Stimulated activated CD8-positive, alpha-beta memory T cell treated with anti-CD3 and anti-CD28 coated beads, Interleukin-4, amount 100 ng/mL, for 1 hour (primary cell): ENCODE results near the gene EGFL7.

Source experiments
- DNase-seq, 2 donors: peaks; one replicate each; pipeline ENCODE4 v3.0.0-alpha.2; 2020; ENCODE audit warnings: low read depth in 2 of 2, low spot score in 1 of 2

The EGFL7 gene

DNA sequence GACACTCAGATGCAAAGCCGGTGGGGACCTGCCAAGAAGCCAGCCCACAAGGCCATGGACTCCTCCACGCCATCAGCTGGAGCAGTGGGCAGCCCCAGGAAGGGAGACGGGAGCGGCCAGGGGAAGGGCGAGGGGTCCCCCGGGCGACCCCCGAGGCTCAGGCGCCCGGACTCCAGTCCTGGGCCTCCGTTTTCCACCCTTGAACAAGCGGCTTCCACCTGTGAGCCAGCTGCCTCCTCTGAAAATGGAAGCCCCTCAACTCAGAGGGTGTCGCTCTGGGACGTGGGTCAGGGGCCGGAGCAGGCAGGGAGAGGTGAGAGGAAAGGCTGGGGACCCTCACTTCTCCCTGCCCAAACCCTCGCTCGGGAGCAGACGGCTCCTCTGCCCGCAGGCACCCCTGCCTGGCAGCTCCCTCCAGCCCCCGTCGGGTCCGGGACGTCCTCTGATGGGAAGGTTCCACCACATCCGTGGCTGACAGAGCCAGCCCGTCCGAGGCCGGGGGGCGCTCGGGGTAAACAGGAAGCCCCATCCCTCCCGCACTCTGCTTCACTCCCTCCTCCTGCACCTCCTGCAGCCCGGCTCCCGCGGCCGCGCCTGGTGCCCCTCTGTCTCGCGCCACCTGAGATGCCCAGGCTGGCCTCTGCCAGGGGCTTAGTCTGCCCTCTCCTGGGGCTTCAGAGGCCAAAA lies 3.7 kb upstream of the EGFL7 start:
- no peak for DNase-seq

DNA sequence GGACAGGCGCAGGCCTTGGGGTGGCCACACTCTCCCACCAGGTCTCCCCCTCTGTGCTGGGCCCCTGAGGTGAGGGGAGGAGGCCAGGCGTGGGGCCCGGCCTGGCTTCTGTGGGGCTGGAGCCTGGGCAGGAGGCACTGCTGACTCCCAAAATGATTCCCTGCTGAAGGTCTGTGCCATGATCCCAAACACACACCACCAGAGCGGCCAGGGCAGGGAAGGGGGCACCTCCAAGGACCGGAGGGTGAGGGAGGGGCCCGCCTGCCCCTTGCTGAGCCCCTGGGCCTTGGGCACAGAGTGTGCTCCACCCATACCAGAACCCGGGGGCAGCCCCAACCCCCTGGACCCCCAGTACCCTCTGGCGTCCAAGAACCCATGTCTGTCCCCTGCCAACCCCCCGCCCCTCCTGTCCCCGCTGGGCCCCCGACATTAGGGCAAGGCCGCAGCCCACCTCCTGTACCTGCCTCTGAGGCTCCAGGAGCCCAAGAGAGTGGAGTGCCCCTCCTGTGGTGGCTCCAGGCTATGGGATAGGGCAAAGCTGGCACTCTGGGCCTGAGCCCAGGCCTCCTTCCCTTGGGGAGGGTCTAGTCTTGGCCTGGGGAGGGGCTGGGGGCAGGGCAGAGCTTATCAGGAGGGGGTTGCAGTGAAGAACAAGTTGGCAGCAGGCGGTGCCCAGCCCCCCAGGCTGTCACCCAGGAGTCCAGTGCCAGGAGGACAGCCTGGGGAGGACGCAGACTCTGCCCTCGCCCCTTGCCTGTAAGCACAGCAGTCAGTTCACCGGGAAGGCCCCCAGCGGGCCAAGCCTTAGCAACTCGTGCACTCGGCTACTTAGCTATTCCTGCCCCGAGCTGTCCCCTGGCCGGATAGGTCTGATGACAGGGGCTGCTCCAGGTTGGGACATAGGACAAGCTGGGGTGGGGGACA lies 2.6 kb upstream of the EGFL7 start:
- DNase-seq: no peak

DNA sequence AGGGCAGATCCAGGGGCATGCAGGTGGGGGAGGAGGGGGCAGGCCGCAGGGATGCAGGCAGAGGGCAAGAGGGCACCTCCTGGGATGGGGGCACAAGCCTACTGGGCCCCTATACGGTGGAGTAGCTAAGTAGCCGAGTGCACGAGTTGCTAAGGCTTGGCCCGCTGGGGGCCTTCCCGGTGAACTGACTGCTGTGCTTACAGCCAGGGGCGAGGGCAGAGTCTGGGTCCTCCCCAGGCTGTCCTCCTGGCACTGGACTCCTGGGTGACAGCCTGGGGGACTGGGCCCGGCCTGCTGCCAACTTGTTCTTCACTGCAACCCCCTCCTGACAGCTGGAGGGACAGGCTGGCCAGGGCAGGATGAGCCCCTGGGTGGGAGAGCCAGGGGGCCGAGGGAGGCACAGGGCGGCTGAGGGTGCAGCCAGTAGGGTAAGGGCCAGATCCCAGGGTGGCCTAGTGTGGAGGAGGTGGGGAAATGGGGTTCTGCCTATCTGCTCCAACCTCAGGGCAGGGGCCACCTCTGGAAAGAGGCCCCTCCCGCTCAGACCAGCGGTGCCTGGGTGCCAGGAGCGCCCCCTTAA lies 1.7 kb upstream of the EGFL7 start:
- no peak for DNase-seq

DNA sequence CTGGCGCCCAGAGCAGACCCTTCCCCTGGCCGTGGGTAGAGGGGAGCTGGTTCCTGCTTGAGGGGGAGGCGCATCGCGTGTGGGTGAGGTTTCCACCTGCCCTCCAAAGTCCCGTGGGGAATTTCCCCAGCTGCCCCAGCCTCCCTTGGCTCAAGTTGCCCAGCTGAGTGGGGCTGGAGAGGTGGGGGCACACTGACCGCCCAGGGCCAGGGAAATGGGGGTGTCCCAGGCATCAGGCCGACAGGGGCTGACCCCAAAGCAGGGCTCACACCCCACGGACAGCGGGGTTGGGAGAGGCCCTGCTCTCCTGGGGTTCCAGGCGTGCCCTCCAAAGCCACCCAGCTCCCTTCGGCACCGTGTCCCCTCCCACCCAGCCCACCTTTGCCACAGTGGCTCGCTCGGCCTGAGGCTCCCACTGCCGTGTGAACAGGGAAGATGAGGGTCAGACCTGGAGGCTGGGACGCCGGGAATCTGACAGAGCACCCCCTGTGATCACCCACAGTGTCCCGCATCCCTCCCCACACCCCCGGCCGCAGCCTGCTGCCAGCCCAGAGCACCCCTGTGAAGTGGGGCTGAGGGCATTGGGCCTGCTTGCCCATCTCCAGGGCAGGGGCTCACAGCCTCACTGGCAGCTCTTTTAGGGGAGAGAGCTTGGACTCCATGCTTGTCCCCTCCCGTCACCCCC lies 933 bp upstream of the EGFL7 start:
- no peak for DNase-seq

DNA sequence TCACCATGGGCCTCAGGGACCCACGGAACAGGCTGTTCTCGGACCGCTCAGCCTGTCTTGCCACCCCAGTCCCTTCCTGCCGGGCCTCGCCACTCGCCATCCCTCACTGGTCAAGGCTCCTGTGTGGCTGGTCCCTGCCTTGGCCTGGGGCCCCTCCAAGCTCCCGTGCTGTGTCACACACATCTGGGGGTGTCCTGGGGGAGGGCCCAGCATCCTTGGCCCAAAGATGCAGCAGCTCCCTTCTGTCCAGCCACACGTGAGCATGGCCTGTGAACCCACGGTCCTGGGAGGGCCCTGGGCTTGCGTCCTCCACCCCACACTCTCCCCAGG lies 425 bp upstream of the EGFL7 start:
- no peak for DNase-seq

DNA sequence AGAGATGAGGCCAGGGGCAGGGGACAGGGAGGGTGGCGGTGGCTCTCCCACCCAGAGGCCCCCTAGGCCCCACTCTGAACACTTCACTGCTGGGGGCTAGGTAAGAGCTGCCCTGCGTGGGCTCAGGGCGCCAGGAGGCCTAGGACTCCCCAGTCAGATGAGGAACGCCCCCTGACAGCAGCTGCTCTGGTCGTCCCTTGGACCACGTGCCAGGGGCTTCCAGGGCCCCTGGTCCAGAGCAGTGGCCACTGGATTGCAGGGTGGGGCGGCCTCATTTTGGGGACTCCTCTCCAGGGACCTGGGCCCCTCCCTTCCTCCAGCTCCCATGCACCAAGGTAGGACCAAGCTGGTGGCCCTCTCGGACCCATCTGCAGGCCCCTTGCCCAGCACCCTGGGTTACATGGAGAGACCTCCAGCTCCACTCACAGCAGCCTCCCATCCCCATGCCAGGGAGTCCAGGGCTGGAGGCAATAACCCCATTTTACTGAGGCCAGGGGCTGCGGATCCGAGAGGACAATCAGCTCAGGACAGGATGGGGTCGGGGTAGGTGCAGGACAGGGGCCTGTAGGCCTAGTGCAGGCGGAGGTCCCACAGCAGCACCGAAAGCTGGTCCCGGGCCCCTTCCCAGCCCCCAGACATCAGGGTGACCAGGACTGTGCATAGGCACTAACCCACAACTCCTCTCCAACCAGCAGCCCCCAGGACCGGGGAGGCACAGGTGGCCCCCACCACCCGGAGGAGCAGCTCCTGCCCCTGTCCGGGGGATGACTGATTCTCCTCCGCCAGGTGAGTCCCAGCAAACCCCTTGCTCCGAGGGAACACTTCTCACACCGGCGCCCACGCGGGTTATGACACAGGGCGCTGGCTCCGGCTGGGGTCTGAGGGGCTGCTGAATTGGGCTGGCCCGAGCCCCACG lies 1.5 kb downstream of the EGFL7 start:
- no peak for DNase-seq

DNA sequence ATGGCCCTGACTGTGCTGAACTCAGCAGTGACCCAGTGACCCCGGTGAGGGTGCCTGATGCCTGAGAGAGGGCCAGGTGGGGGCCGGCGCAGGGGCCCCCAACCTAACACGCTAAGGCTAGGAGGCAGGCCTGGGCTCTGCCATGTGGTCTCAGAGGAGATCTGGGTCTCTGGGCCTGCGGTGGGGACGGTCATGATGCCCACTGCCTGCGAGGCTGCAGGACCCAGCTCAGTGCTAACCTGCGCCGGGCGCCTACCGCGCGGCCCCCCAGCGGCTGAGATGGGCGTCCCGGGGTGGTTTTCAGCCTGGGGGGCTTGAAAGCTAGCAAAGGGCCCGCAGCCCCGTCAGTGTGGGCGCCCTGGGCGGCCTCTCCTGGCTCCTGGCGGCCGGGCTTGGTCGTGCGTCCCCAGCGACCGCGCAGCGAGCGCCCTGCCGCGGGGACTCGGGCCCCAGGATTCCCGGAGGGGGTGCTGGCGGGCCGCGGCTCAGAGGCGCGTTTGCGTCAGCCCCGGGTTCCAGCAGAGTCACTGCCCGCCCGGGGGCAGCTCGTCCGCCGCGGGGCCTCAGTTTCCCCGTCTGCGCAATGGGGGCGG lies 2.5 kb downstream of the EGFL7 start:
- no peak for DNase-seq

DNA sequence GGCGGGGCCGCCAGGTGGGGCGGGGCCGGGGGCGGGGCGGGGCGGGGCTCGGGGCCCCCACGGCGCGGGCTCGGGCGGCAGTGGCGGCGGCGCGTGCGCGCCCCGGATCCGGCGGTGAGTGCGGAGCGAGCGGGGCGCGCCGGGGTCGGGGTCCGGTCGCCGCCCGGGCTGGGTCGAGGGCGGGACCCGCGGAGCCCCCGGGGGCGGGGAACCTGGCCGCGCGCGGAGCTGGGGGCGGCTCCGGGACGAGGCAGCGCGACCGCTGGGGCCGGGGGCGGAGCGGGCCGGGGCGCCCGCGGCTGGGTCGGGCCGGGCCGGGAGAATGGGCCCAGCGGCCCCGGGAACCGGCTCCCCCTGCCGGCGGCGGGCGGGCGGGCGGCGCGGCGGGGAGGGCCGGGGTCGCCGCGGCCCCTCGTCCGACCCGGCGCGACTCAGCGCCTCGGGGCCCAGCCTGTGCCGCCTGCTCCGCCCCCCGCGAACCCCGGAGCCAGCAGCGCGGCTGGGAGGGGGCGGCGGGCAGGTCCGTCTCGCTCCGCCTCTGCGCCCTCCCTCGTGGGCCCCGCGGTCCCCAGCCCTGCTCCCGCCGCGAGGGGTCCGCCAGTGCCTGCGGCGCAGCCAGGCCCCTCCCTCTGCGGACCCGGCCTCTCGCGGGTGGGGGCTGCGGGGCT lies 3.1 kb downstream of the EGFL7 start:
- no peak for DNase-seq

DNA sequence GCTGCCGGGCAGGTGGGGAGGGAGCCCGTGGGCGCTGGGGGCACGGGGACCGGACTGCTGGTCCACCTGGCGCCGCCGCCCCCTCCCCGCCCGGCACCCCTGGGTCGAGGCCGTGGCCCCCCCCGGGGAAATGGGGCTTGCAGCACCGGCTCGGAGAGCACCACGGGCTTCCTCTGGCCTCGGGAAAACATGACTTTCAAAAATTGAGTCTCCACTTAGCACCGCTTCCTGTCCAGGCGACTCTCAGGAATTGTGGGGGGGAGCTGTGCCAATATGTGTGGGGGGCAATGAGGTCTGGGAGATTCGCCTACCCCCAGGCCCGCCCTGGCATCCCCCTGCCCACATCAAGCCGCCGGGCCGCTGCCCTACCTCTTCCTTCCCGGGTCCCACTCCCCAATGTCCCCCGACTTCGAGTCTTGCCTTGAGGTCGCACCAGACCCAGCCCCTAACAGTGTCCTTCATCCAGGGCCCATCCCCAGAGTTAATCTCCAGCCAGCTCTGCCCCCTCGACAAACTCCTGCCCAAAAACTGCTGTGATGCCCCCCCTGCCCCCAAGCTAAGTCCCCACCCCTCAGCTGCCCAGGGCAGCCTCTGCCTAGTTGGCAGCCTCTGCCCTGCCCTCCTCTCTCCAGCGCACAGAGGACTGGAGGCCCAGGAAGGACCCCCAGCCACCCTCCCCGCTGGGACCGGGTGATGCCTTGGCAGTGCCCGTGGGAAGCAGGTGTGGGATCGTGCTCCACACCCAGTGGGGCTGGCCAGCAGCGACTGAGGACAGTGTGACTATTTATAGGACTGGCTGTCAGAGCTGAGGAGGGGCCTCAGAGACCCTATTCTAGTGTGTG lies 3.9 kb downstream of the EGFL7 start:
- no peak for DNase-seq

DNA sequence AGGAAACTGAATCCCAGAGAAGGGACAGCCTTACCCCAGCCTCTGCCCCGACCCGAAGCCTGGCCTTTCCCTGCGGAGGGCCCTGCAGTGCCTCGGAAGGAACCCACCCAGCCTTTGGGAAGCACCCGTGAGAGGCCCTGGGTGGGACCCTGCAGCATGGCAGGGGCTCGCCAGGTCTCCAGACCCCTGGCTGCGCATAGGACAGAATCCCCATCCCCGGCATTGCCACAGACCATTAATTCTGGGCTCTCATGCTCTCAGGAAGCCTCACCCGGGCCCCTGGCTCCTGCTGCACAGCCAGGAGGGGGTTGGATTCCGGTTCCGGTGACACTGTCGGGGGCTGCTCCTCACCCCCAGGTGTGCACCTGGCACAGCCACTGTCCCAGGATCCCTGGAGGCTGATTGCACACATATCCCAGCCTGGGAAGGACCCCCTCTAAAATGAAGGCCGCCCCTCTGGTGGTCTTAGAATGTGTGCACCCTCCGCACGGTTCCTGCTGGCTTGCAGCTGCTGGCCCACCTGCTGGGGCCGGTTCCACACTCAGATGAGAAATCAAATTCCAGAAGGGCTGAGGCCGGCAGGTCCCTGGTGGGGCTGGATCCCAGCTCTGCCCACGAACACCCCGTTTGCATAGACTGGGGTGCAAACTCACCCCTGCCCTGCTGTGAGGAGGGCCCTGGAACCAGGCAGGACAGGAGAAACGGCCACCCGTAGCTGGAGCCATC lies 4.7 kb downstream of the EGFL7 start:
- DNase-seq: no peak

DNA sequence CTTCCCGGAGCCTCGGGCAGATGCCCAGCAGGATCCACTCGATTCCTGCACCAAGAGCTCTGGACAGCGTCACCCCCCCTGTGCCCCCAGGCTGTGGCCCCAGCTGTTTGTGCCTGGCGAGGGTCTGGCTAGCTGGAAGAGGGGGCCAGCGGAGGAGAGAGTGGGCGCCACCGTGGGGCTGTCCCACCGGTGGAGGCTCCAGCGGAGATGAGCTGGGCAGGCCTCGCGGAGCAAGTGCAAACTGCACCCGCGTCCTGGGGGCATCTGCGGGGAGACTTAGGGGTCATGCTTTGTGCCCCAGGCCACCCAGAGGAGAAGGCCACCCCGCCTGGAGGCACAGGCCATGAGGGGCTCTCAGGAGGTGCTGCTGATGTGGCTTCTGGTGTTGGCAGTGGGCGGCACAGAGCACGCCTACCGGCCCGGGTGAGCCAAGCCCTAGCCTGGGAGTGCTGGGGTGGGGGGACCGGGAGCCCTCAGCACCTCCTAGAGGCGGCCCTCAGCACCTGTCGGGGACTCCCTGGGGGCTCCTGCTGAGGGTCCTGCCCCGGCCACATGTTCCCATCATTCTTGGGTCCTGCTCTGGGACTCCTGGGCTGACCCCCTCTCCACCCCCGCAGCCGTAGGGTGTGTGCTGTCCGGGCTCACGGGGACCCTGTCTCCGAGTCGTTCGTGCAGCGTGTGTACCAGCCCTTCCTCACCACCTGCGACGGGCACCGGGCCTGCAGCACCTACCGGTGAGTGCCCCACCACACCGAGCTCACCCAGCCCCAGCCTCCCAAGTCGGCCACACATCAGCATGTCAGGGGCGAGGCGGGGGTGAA lies 5.4 kb downstream of the EGFL7 start:
- DNase-seq: no peak

DNA sequence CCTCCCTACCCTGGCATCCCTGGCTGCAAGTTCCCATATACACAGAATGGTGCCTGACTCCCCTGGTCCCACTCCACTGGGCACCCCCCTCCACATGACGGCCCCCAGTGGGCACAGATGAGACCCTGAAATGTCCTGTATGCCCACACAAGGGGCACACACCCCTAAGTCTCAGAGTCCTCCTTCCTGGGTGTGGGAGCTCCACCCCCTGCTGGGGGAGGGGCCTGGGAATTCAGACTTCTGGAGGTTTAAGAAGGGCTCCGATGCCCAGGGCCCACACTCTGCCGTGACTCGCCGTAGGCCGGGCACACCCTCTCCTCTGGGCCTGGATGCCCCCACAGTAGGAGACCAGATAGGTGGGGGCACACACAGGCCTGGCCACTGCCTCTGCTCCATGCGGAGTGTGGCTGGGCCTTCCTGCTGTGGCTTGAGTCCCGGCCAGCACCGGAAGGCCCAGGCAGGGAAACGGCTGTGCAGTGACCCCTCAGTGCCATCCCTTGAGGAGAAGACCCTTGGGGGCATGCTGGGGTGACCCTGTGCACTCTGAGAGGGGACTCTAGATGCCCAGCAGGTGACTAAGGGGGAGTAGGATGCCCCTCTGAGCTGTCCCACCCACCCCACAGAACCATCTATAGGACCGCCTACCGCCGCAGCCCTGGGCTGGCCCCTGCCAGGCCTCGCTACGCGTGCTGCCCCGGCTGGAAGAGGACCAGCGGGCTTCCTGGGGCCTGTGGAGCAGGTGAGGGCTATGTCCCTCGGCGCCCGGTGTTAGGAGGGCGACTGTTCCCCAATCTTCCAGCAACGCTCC lies 6.5 kb downstream of the EGFL7 start:
- DNase-seq: no peak

DNA sequence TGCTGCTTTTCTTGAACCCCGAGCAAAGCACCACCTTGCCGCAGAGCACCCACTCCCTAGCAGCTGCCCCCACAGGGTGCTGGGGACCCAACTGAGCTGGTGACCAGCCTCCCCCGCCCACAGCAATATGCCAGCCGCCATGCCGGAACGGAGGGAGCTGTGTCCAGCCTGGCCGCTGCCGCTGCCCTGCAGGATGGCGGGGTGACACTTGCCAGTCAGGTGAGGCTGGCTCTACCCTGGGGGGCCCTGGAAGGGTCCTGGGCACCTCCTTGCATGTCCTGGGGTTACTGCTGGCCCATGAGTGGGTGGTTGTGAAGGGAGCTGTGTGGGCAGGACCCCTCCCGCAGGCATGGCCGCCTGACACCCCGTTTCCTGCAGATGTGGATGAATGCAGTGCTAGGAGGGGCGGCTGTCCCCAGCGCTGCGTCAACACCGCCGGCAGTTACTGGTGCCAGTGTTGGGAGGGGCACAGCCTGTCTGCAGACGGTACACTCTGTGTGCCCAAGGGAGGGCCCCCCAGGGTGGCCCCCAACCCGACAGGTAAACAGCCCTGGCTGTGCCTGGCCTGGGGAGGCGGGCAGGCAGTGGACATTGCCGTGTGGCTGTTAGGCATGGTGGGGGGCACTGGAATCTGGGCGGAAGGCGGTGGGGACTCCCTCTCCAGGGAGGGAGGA lies 7.2 kb downstream of the EGFL7 start:
- DNase-seq: no peak

DNA sequence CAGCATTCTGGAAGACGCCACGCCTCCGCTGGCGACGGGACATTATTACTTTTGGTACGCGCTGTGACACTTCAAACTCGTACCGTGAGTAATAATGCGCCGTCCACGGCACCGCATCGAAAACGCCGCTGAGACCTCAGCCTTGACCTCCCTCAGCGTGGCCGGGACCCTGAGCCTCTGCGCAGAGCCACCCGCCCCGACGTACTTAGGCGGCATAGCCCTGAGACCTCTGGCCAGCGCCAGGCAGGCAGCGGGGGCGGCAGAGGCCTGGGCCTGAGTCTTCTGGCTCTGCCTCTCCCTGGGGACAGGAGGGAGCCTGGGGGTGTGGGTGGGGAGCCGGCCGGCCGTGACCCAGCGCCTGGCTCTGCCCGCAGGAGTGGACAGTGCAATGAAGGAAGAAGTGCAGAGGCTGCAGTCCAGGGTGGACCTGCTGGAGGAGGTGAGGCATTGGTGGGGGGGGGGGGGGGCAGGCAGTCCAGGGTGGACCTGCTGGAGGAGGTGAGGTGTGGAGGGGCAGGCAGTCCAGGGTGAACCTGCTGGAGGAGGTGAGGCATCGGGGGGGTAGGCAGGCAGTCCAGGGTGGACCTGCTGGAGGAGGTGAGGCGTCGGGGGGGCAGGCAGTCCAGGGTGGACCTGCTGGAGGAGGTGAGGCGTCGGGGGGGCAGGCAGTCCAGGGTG lies 8.0 kb downstream of the EGFL7 start:
- no peak for DNase-seq

DNA sequence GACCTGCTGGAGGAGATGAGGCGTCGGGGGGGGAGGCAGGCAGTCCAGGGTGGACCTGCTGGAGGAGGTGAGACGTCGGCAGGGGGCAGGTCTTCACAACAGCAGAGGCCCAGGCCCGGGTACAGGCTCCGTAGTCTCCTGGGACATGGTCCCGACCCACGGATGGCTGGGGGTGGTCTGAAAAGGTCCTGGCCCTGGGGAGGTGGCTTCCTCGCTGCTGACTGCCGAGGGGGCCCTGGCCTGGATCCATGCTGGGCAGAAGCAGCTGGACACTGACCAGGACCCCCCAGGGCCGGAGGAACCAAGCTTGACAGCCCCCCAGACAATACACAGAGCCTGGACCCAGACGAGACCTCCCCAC lies 8.5 kb downstream of the EGFL7 start:
- DNase-seq: no peak
